Activated CD4-positive, alpha-beta T cell treated with anti-CD3 and anti-CD28 coated beads, Interleukin-10, Interleukin-2, amounts not matched to agents 100 ng/mL and 50 ng/mL, durations not matched to agents 16 hours and 8 hours (primary cell): ENCODE results near the gene SLC34A3.
"Not testable (repeated sequence)": the region's sequence is repeated elsewhere in the genome, so short reads cannot be mapped to it uniquely, and the experiment has no call there.

Source experiments
- DNase-seq: peaks from one replicate; pipeline ENCODE4 v3.0.0-alpha.2; 2020

Gene SLC34A3

GRCh38 chr9:137243626-137244485 is 13.2 kb downstream of the SLC34A3 start:
- DNase-seq: peak; percentile 44

DNA sequence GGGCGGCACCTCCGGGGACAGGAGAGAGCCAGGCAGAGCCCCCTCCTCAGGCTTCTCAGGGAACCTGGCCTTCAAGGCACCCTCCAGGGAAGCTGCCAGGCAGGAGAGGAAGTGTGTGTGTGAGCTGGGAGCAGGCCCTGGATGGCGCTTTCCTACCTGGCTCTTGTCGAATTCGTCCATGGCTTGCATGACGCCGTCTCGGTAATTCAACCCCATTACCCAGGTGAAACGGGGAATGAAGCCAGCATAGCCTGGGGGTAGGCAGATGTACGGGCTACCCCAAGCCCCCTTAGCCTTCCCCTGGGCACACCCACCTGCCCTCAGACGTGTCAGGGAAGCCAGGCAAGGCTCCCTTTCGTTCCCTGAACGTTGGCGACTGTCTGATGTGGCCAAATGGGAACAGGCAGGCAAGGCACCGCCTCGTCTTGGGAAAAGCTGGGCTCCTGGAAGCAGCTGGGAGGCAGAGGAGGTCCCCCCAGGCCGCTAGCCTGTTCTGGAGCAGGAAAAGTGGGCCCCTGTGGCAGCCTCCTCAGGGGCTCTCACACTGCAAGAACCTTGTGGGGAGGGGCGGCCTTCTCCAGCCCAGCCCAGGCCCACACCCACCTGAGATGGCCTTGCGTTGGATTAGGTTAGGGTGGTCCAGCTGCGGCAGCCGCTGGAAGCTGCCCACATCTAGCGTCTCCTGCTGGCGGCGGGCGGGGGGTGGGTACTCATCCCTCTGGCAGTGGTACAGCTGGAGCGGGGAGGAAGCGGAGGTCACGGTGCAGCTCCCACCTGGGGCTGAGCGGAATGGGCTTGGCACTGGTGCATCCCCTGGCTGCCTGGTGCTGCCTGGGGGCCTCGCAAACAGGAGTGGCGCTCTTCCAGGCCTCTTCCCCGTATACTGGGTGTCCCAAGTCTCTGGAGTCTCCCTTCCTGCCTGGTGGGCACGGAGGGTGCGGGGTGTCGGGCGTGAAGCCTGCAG is 14.1 kb downstream of the SLC34A3 start:
- DNase-seq: no peak

- DNase-seq: no peak
These were observed 15.0 kb downstream of the SLC34A3 start for GRCh38 chr9:137245450-137246421.

DNA sequence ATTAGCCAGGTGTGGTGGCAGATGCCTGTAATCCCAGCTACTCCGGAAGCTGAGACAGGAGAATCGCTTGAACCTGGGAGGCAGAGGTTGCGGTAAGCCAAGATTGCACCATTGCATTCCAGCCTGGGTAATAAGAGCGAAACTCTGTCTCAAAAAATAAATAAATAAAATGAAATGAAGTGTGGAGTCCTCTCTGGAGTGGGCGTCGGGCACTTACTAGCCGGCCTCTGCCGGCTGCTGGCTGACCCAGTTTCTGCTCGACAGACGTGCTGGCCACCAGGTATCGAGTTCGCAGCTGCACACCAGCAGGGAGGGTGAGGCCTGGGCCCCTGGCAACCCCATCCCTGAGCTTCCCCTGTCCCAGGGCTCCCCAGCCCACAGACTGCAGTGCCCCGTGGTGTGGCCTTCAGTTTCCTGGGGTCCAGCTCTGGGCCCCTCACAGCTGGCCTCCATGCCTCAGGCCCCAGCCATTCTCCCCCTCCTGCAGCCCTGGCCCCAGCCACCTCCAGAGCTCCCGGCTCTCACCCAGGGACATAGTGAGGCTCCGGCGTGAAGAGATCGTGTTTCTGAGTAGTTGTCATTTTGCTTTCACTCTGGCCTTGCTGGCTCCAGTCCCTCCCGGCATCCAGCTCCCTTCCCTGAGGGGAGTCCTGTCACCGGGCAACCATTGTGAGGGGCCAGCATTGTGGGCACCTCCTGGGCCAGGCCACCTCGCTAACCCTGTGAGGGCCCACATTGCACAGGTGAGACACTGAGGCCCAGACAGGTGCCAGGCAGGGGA is 16.6 kb downstream of the SLC34A3 start:
- DNase-seq: no peak

DNA sequence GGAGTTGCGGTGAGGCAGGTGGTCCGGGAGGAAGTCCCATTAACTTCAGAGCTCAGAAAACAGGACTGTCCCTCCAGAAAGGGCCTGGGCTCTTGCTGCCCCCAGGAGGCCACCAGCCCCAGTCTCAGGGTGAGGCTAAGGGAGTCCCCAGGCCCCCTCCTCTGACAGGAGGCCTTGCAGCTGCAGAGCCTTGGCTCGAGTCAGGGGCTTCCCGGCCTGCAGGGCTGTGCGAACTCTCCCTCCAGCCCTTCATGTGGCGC is 17.1 kb downstream of the SLC34A3 start:
- DNase-seq: no peak

- no peak for DNase-seq
These were observed 19.9 kb downstream of the SLC34A3 start for GRCh38 chr9:137250329-137251193.

DNA sequence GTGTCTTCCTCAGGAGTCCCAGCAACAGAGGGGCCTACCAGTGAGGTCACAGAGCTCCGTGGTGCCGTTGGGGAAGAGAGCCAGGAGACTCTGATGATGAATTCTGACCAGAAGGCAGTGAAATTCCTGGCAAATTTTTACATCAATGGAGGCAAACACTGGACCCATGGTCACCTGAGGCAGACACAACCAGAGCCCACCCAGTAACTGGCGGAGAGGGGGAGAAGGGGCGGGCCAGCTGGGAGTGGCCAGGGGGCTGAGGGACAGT is 20.4 kb downstream of the SLC34A3 start, which contains the start of gene STPG3:
STPG3 (plus strand) TSS at position 93 of the 268 bp plus-strand sequence; CDS start at position 94, 1 bp downstream.
- DNase-seq: no peak

- DNase-seq: no peak
These were observed 21.0 kb downstream of the SLC34A3 start for GRCh38 chr9:137251490-137252268.

GRCh38 chr9:137252555-137253506 is 22.1 kb downstream of the SLC34A3 start:
- DNase-seq: no peak

DNA sequence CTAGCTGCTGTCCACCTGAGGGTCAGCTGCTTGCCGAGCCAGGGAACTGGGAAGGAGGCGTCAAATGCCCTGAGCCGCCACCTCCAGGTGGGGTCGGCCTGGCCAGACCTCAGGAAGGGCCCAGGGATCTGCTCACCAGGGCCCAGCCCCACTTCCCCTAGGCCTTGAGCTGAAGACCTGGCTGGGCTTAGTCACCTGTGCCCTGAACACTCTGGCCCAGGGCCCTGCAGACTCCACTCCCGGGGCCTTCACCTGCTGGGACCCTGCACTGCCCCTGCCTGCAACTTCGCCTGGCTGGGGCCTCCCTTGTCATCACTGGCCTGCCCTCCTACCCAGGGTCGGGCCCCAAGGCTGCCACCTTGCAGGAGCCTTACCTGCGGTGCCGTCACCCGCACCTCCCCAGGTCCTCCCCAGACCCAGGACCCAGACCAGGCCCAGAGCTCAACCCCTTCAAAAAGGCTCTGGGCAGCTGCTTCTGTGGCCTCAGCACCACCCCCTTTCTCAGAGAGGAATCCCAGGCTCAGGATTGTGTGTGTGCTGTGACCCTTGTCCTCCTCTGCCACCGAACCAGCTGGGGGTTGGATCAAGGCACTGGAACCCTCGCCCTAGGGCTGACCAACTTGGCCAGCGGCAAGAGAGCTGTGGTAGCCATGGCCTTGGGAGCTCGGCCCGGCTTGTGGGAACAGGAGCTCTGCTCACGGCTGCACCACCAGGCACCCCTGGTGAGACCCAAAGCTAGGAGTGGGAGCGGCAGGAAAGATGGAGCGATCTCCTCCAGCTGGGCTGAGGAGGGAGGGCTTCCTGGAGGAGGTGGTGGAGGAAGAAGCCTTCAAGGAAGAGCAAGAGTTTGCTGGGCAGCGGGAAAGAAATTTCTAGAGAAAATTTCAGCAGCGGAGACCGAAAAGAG is 23.3 kb downstream of the SLC34A3 start:
- DNase-seq: no peak

- peak; percentile 97 for DNase-seq
These were observed 24.1 kb downstream of the SLC34A3 start, which contains the start of gene NELFB for GRCh38 chr9:137254624-137255447. Gene NELFB, plus strand, starts transcription at chr9:137255327.

- peak; percentile 49 for DNase-seq
These were observed 24.9 kb downstream of the SLC34A3 start for GRCh38 chr9:137255448-137256114.

GRCh38 chr9:137256362-137256761 is 25.7 kb downstream of the SLC34A3 start:
- no peak for DNase-seq

- DNase-seq: no peak
These were observed 26.2 kb downstream of the SLC34A3 start for GRCh38 chr9:137256856-137257255.

DNA sequence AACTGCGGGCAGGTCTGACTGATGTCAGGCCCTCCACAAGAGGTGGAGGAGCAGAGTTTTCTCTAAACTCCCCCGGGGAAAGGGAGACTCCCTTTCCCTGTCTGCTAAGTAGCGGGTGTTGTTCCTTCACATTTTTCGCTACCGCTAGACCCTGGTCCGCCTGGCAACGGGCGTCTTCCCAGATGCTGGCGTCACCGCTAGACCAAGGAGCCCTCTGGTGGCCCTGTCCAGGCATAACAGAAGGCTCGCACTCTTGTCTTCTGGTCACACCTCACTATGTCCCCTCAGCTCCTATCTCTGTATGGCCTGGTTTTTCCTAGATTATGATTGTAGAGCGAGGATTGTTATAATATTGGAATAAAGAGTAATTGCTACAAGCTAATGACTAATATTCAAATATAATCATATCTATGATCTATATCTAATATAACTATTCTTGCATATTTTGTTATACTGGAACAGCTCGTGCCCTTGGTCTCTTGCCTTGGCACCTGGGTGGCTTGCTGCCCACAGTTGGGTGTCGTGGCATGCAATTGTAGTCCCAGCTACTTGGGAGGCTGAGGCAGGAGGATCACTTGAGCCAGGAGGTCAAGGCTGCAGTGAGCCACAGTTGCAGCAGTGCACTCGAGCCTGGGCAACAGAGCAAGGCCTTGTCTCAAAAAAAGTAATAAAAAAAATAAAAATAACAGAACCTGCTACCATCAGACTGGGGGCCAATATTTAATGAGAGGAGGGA is 31.6 kb downstream of the SLC34A3 start:
- DNase-seq: not testable (repeated sequence)

- no peak for DNase-seq
These were observed 32.2 kb downstream of the SLC34A3 start for GRCh38 chr9:137262909-137263285.
